ENCODE results near the gene NOX5. TPM values are rescaled to one million over a fixed set of nuclear protein-coding genes. Genes with fewer than 3 reads are reported as not detected.

NOX5 gene
- total and polyA plus RNA-seq, 10 of the 15 experiments (the other 5 are each of a cell fraction or from before 2014, with no cell fraction given), result not detected

- in situ Hi-C loops (cut with MboI) (no loop called here), intact Hi-C loops (cut with micrococcal nuclease; ENCODE audit: unreplicated experiment) (no loop called here)
- ATAC-seq, result no peak
- no peak overlapping the region for H3K27ac ChIP-seq (ENCODE audit: control insufficient read depth, insufficient read depth)
- H3K36me3 ChIP-seq (ENCODE audit: control insufficient read depth in 2 of 2, insufficient read depth in 2 of 2, low read length in 1 of 2), result no peaks in the 10 kb centered on the region
- H3K9me3 ChIP-seq (replicated peaks; ENCODE audit: control insufficient read depth, insufficient read depth, low read length), result no peaks in the 10 kb centered on the region
- no peak for TF ChIP-seq SUPT20H (IDR thresholded peaks at IDR 0.05; ENCODE audit: borderline replicate concordance, control insufficient read depth, low read depth, low read length)
- no peak for TF ChIP-seq USF1 (IDR thresholded peaks at IDR 0.05; ENCODE audit: borderline replicate concordance, extremely low read length, insufficient read depth, low read depth, low read length)
- TF ChIP-seq CBX5 (IDR thresholded peaks at IDR 0.05; ENCODE audit: low read depth), result no peak
- no peak for TF ChIP-seq NR2C1 (IDR thresholded peaks at IDR 0.05)
- TF ChIP-seq HSF1 (IDR thresholded peaks at IDR 0.05; ENCODE audit: low read depth, low read length), result no peak
- TF ChIP-seq POU2F2 (IDR thresholded peaks at IDR 0.05; ENCODE audit: borderline replicate concordance, low read depth, low read length), result no peak
- no peak for TF ChIP-seq EGR1 (IDR thresholded peaks at IDR 0.05; ENCODE audit: borderline replicate concordance in 1 of 2, low read depth in 2 of 2, low read length in 2 of 2)
- no peak for TF ChIP-seq BACH1 (IDR thresholded peaks at IDR 0.05; ENCODE audit: borderline replicate concordance)
- no peak for TF ChIP-seq IRF4 (IDR thresholded peaks at IDR 0.05; ENCODE audit: low read depth, low read length)
- no peak for TF ChIP-seq NBN (IDR thresholded peaks at IDR 0.05)
- no peak for TF ChIP-seq SUZ12 (IDR thresholded peaks at IDR 0.05; ENCODE audit: unreplicated experiment)
- TF ChIP-seq MTA3 (IDR thresholded peaks at IDR 0.05; ENCODE audit: borderline replicate concordance, low read length), result no peak
- TF ChIP-seq TCF7 (IDR thresholded peaks at IDR 0.05; ENCODE audit: borderline replicate concordance), result no peak
- no peak for TF ChIP-seq TCF3 (IDR thresholded peaks at IDR 0.05; ENCODE audit: borderline replicate concordance, insufficient read depth, low read depth, low read length)
- no peak for TF ChIP-seq ZNF384 (IDR thresholded peaks at IDR 0.05; ENCODE audit: borderline replicate concordance, low read depth, low read length)
- TF ChIP-seq PRDM15 (CRISPR knock-in tag; IDR thresholded peaks at IDR 0.05), result no peak
- no peak for TF ChIP-seq RELB (IDR thresholded peaks at IDR 0.05; ENCODE audit: low read depth)
- no peak for TF ChIP-seq ZNF217 (IDR thresholded peaks at IDR 0.05)
- no peaks in the 10 kb centered on the region for H4K20me1 ChIP-seq (ENCODE audit: control insufficient read depth, insufficient read depth)
- no peak overlapping the region for H2AFZ ChIP-seq (ENCODE audit: control insufficient read depth, low read depth, low read length)
- WGBS (ENCODE audit: insufficient coverage, insufficient replicate concordance, low lambda C conversion rate, missing lambda C conversion rate), result 34% methylated on average over 5 of the region's 5 CpGs
- H3K4me1 ChIP-seq (ENCODE audit: control insufficient read depth, insufficient read depth, low read length), result no peaks in the 10 kb centered on the region
- POLR2A ChIA-PET, result interaction anchor here (0.5 kb wide), 1 partner anchor 432 kb away, joined by 3 read pairs; no protein-coding TSS in a partner anchor
- no peak for DNase-seq (ENCODE audit: low read depth, low spot score)
- SMC1A ChIA-PET (ENCODE audit: uncharacterized antibody, unreplicated experiment), result no interaction called here
- H3K4me3 ChIP-seq, result no peak overlapping the region
- no peak for FAIRE-seq
- no peak overlapping the region for H3K4me2 ChIP-seq (ENCODE audit: control insufficient read depth, insufficient read depth)
- no peaks in the 10 kb centered on the region; a peak in 2 of 4 replicates for H3K27me3 ChIP-seq (replicated peaks in 1 of 2; ENCODE audit: control insufficient read depth in 2 of 2, insufficient read depth in 2 of 2, low read length in 1 of 2)
- RAD21 ChIA-PET (ENCODE audit: unreplicated experiment), result no interaction called here
- no TSS peak for BruUV-seq (replicated peaks)
- no peaks in the 10 kb centered on the region for H3K79me2 ChIP-seq (ENCODE audit: control insufficient read depth, insufficient read depth, low read length)
- CTCF ChIA-PET, result interaction anchor here (0.7 to 1.3 kb wide), 2 partner anchors 11 to 450 kb away, joined by 3 read pairs; no protein-coding TSS in a partner anchor
- H3K9ac ChIP-seq (ENCODE audit: control insufficient read depth, insufficient read depth, low read length), result no peak overlapping the region
Observed at GRCh38 chr15:69026355-69026754, 11.9 kb downstream of the NOX5 start.
